Stimulated activated naive B cell treated with anti-CD40 and anti-IgM and Interleukin-4, amounts not matched to agents 10 μg/mL and 1 μg/mL and 100 μg/mL, for 72 hours (primary cell): ENCODE results near the gene HSPG2.
A peak's percentile ranks its signal among the peaks of the same experiment; 100 is the strongest.
"Not testable (repeated sequence)": the region's sequence is repeated elsewhere in the genome, so short reads cannot be mapped to it uniquely, and the experiment has no call there.

Experiments used
- ATAC-seq, 2 donors: fragments of 150-1000 bp; cut with Tn5 transposase; replicated peaks; 2 replicates each; pipeline ENCODE4 v1.10.0; 2021; ENCODE audit warnings: moderate library complexity in 1 of 2
- DNase-seq: peaks from one replicate; pipeline ENCODE4 v3.0.0; 2021
- H3K27ac Mint-ChIP-seq: one replicate; pipeline ENCODE4 v1.8.0; 2022; ENCODE audit warnings: mild to moderate bottlenecking, mixed read lengths
- H3K27me3 Mint-ChIP-seq, 2 donors: one replicate each; pipeline ENCODE4 v1.8.0; 2022; ENCODE audit warnings: mixed read lengths in 2 of 2
- H3K36me3 Mint-ChIP-seq, 2 donors: one replicate each; pipeline ENCODE4 v1.8.0; 2022; ENCODE audit warnings: mixed read lengths in 2 of 2, mild to moderate bottlenecking in 1 of 2
- H3K4me1 Mint-ChIP-seq, 2 donors: one replicate each; pipeline ENCODE4 v1.8.0; 2022; ENCODE audit warnings: mixed read lengths in 2 of 2, mild to moderate bottlenecking in 1 of 2
- H3K4me3 Mint-ChIP-seq, 2 donors: one replicate each; pipeline ENCODE4 v1.8.0; 2022; ENCODE audit warnings: mild to moderate bottlenecking in 2 of 2, mixed read lengths in 2 of 2, moderate library complexity in 1 of 2
- H3K9me3 Mint-ChIP-seq, 2 donors: one replicate each; pipeline ENCODE4 v1.8.0; 2022; ENCODE audit warnings: mixed read lengths in 2 of 2, mild to moderate bottlenecking in 1 of 2

The HSPG2 gene

GRCh38 chr1:21916447-21917238 lies 20.5 kb downstream of the HSPG2 start:
- ATAC-seq = no peak
- Mint-ChIP-seq H3K36me3 (peaks cover 0 to 2% of the 10 kb centered on the region in 2 donors), H3K4me1 (peaks cover 8% of the 10 kb centered on the region in 2 donors), H3K9me3 (no peaks in the 10 kb centered on the region), H3K27ac (no peak overlapping the region), H3K27me3 (no peaks in the 10 kb centered on the region), H3K4me3 (no peak overlapping the region)
- DNase-seq = no peak

DNA sequence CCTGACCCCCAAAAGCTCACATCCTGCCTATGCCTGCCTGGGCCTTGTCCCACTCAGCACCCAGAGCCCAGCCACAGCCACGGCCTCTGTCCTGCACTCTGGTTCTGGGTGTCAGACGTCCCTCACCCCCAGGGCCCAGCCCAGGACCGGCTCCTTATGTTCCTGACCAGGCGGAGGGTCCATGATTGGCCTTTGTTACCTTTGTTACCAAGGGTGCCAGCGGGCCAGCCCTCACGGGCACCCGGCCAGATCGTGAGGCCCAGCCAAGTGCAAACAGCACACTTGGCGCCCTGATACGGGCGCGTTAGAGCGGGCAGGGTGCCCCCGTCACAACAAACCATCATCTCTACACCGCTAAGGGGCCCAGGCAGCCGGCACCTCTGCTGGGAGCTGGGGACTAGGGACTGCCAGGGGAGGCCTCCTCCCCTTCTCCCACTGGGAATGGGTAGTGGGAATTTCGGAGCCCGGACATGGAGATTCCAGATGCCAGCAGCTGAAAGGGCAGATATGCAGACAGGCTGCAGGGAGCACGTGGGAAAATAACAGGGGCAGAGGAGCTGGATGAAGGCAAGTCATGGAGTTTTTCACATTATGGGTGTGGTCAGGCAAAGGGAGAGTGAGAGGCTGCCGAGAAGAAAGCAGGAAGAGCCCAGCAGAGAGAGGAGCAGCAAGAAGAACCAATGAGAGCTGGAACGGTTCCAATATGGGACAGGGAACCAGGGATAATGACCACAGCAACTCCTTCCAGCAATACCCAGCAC lies 22.1 kb downstream of the HSPG2 start:
- no peak for ATAC-seq
- H3K27ac Mint-ChIP-seq = peak overlapping the region; percentile 15
- DNase-seq = no peak
- H3K4me3 Mint-ChIP-seq = no peak overlapping the region
- no peaks in the 10 kb centered on the region for H3K27me3 Mint-ChIP-seq
- peaks cover 15 to 19% of the 10 kb centered on the region in 2 donors for H3K4me1 Mint-ChIP-seq
- no peaks in the 10 kb centered on the region for H3K36me3 Mint-ChIP-seq
- no peaks in the 10 kb centered on the region for H3K9me3 Mint-ChIP-seq

- no peak for ATAC-seq
- H3K27me3 Mint-ChIP-seq = no peaks in the 10 kb centered on the region
- H3K9me3 Mint-ChIP-seq = no peaks in the 10 kb centered on the region
- H3K27ac Mint-ChIP-seq = no peak overlapping the region
- H3K36me3 Mint-ChIP-seq = no peaks in the 10 kb centered on the region
- H3K4me3 Mint-ChIP-seq = no peak overlapping the region
- DNase-seq = no peak
- H3K4me1 Mint-ChIP-seq = peaks cover 21 to 26% of the 10 kb centered on the region in 2 donors
Observed at GRCh38 chr1:21914450-21914849, 22.7 kb downstream of the HSPG2 start.

GRCh38 chr1:21913763-21914162 lies 23.3 kb downstream of the HSPG2 start:
- Mint-ChIP-seq H3K4me3 (no peak overlapping the region), H3K9me3 (no peaks in the 10 kb centered on the region), H3K27ac (no peak overlapping the region), H3K36me3 (no peaks in the 10 kb centered on the region), H3K27me3 (no peaks in the 10 kb centered on the region), H3K4me1 (peaks cover 28 to 32% of the 10 kb centered on the region in 2 donors)
- DNase-seq (no peak), ATAC-seq (peak; percentile 6 to 8)

DNA sequence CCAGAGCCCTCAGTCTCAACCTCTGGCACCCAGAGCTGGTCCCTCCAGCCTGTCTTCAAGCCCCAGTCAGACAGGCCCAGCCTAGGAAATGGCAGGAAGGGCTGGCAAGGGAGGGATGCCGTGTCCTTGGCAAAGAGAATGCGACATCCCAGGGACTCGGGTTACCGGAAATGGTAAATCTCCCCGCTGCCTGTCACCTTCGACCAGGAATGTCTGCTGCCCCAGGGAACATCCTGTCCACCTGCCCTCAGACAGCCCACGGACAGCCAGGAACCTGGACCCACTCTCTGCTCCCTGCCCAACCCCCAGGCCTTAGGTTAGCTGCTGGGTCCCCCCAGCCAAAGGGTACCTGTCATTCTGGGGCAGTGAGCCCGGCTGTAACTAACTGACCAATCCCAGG lies 23.9 kb downstream of the HSPG2 start:
- no peak for ATAC-seq
- DNase-seq = no peak
- Mint-ChIP-seq H3K36me3 (no peaks in the 10 kb centered on the region), H3K4me1 (peaks cover 28 to 33% of the 10 kb centered on the region in 2 donors), H3K27me3 (no peaks in the 10 kb centered on the region), H3K9me3 (no peaks in the 10 kb centered on the region), H3K27ac (no peak overlapping the region), H3K4me3 (no peak overlapping the region)

GRCh38 chr1:21912038-21912758 lies 24.9 kb downstream of the HSPG2 start:
- ATAC-seq (no peak), DNase-seq (no peak)
- peaks cover 30 to 33% of the 10 kb centered on the region in 2 donors for H3K4me1 Mint-ChIP-seq
- no peaks in the 10 kb centered on the region for H3K36me3 Mint-ChIP-seq
- no peak overlapping the region for H3K27ac Mint-ChIP-seq
- H3K9me3 Mint-ChIP-seq = no peaks in the 10 kb centered on the region
- no peak overlapping the region for H3K4me3 Mint-ChIP-seq
- no peaks in the 10 kb centered on the region for H3K27me3 Mint-ChIP-seq

GRCh38 chr1:21911205-21912001 lies 25.7 kb downstream of the HSPG2 start:
- Mint-ChIP-seq H3K27me3 (no peaks in the 10 kb centered on the region), H3K27ac (peak overlapping the region; percentile 96)

DNA sequence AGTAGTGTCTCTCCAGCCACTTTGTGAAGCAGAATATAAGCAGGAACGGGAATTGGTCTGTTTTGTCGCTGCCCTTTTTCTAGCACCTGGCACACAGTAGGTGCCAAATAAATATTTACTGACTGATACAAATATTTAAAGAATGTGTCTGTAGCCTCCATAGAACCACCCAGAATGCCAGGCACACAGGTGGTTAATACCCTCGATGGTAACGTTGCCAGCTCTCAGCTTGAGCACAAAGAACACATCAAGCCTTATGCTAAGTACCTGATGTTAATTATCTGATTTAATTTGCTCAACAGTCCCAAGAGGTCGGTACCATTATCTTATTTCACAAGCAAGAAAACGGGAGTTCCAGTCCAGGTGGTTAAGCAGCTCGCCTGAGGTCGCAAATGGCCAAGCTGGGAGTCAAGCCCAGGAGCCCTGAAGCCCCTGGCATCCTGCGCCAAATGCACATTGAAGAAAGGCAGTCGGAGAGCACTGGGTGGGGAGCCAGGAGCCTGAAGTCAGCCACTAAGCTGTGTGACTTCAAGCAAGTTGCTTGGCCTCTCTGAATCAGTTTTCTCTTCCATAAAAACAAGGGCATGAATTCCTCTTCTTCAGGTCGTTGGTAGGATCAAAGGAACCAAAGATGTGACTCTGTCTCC lies 26.4 kb downstream of the HSPG2 start:
- ATAC-seq = no peak
- Mint-ChIP-seq H3K36me3 (no peaks in the 10 kb centered on the region), H3K9me3 (no peaks in the 10 kb centered on the region), H3K27me3 (no peaks in the 10 kb centered on the region), H3K4me3 (peak overlapping the region in 1 of 2 donors; percentile 62), H3K27ac (peak overlapping the region; percentile 96), H3K4me1 (peaks cover 30 to 33% of the 10 kb centered on the region in 2 donors)
- no peak for DNase-seq

More at GRCh38 chr1:21911205-21912001, 25.7 kb downstream of the HSPG2 start:
- H3K36me3 Mint-ChIP-seq = no peaks in the 10 kb centered on the region
- H3K9me3 Mint-ChIP-seq = no peaks in the 10 kb centered on the region
- H3K4me3 Mint-ChIP-seq = no peak overlapping the region
- DNase-seq (no peak), ATAC-seq (no peak)
- H3K4me1 Mint-ChIP-seq = peaks cover 30 to 33% of the 10 kb centered on the region in 2 donors

- Mint-ChIP-seq H3K36me3 (no peaks in the 10 kb centered on the region), H3K27me3 (no peaks in the 10 kb centered on the region), H3K27ac (peak overlapping the region; percentile 96), H3K4me3 (peak overlapping the region; percentile 62 to 63), H3K4me1 (peaks cover 32 to 33% of the 10 kb centered on the region in 2 donors), H3K9me3 (no peaks in the 10 kb centered on the region)
- ATAC-seq (peak; percentile 95 to 96), DNase-seq (peak; percentile 82)
Observed at GRCh38 chr1:21909787-21910503, 27.2 kb downstream of the HSPG2 start.

DNA sequence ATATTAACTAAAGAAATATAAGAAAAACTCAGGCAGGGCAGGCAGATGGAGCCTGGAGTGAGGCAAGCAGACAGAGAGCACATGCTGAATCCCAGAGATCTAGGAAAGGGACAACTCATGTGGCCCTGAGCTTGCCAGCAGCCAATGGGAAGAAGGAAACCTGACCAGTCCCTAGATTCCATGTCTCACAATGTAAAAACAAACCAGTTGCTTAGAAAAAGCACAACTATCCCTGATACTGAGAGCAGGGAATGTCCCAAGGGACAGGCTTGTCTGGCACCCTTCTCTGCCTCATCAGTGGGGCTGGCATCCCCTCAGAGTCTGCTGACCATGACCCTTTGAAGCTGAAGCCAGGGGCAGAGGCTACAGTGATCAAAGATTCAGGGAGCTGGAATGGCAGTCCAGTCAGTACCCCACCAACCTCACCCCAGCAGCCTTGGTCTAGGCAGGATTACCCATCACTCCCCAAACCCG lies 27.8 kb downstream of the HSPG2 start:
- Mint-ChIP-seq H3K9me3 (no peaks in the 10 kb centered on the region), H3K27me3 (no peaks in the 10 kb centered on the region), H3K4me1 (peaks cover 32 to 33% of the 10 kb centered on the region in 2 donors), H3K27ac (peak overlapping the region; percentile 96), H3K36me3 (no peaks in the 10 kb centered on the region), H3K4me3 (peak overlapping the region; percentile 57 to 62)
- no peak for DNase-seq
- no peak for ATAC-seq

GRCh38 chr1:21907737-21908534 lies 29.2 kb downstream of the HSPG2 start:
- peak overlapping the region; percentile 71 for H3K27ac Mint-ChIP-seq
- peaks cover 25 to 27% of the 10 kb centered on the region in 2 donors for H3K4me1 Mint-ChIP-seq
- not testable (repeated sequence) for DNase-seq, H3K4me3 Mint-ChIP-seq, H3K27me3 Mint-ChIP-seq, H3K9me3 Mint-ChIP-seq, H3K36me3 Mint-ChIP-seq, ATAC-seq

- DNase-seq = no peak
- ATAC-seq = no peak
- Mint-ChIP-seq H3K4me1 (peaks cover 25 to 29% of the 10 kb centered on the region in 2 donors), H3K36me3 (no peaks in the 10 kb centered on the region), H3K4me3 (no peak overlapping the region), H3K9me3 (no peaks in the 10 kb centered on the region), H3K27ac (no peak overlapping the region), H3K27me3 (peaks cover 6% of the 10 kb centered on the region in 2 donors)
Observed at GRCh38 chr1:21907079-21907418, 30.1 kb downstream of the HSPG2 start.
